ENCODE measurements around the gene VPS4B.

- TF ChIP-seq CTCF (IDR thresholded peaks at IDR 0.05) = peak in 5 of 6 experiments; percentile 6 to 49 (median 44)
- TF ChIP-seq POLR2AphosphoS5 (IDR thresholded peaks at IDR 0.05) = peak; percentile 92 to 93
- peak in 1 of 4 donors; percentile 73 for TF ChIP-seq EP300 (IDR thresholded peaks at IDR 0.05)
These were observed at the start of gene VPS4B for GRCh38 chr18:63422087-63422863.
